T-cell (primary cell): ENCODE results near the gene UBR3. TPM values are rescaled to one million over a fixed set of nuclear protein-coding genes. Genes with fewer than 3 reads are reported as not detected.
A peak's percentile ranks its signal among the peaks of the same experiment; 100 is the strongest.

Source experiments
- ATAC-seq, 4 experiments: fragments of 200-7000 bp in 3 of 4; fragments of 150-1000 bp in 1 of 4; cut with Tn5 transposase; replicated peaks in 1 of 4; 1 replicate in 3 of 4; 2 replicates in 1 of 4; pipeline ENCODE4 v1.10.0; 2021; ENCODE audit warnings: moderate library complexity in 3 of 4, mild to moderate bottlenecking in 2 of 4, moderate number of reproducible peaks in 1 of 4
- CTCF ChIA-PET, 2 donors: fragments of 300-600 bp; sonication (Branson Sonifier 250); formaldehyde crosslinking; loops; one replicate each; lab custom pipeline; 2022; ENCODE audit warnings: antibody characterized with exemption in 2 of 2; lab: Charles Lee
- POLR2A ChIA-PET, 2 donors: fragments of 300-600 bp; sonication (Branson Sonifier 250); formaldehyde crosslinking; loops; one replicate each; lab custom pipeline; 2022; ENCODE audit warnings: antibody characterized with exemption in 2 of 2; lab: Charles Lee
- DNase-seq, 35 experiments: peaks; one replicate each; pipeline versions ENCODE4 v3.0.0 to v3.0.0-alpha.2; 2013 to 2023
- H3K27ac ChIP-seq: one replicate; pipeline ENCODE4 v1.5.1; 2013; ENCODE audit warnings: low read length
- H3K27me3 ChIP-seq, 2 experiments: replicated peaks in 1 of 2; 1 replicate in 1 of 2; 2 replicates in 1 of 2; pipeline versions ENCODE4 v1.6.1 to v1.7.0; 2013; ENCODE audit warnings: low read length in 1 of 2, mixed read lengths in 1 of 2; ENCODE audit not compliant: control insufficient read depth in 2 of 2, insufficient read depth in 2 of 2; ENCODE audit errors: extremely low read depth in 1 of 2
- H3K36me3 ChIP-seq, 2 donors: 1 replicate in 1 of 2; 2 replicates in 1 of 2; pipeline versions ENCODE4 v1.6.1 to v1.7.0; 2013; ENCODE audit warnings: low read length in 1 of 2; ENCODE audit not compliant: control insufficient read depth in 2 of 2, insufficient read depth in 1 of 2; ENCODE audit errors: extremely low read depth in 1 of 2
- H3K4me1 ChIP-seq, 2 experiments: 1 replicate in 1 of 2; 2 replicates in 1 of 2; pipeline versions ENCODE4 v1.6.1 to v1.7.0; 2013; ENCODE audit warnings: low read length in 2 of 2, mixed read lengths in 1 of 2; ENCODE audit not compliant: insufficient read depth in 2 of 2, control insufficient read depth in 1 of 2; ENCODE audit errors: extremely low read depth in 1 of 2
- H3K4me3 ChIP-seq, 2 donors: 1 replicate in 1 of 2; 2 replicates in 1 of 2; pipeline versions ENCODE4 v1.5.1 to v1.7.0; 2013; ENCODE audit warnings: mild to moderate bottlenecking in 2 of 2, low read length in 1 of 2, moderate library complexity in 1 of 2; ENCODE audit not compliant: control insufficient read depth in 1 of 2; ENCODE audit errors: extremely low read depth in 1 of 2
- H3K9me3 ChIP-seq: 2 replicates; pipeline ENCODE4 v1.7.0; 2013
- H3K27ac Mint-ChIP-seq, 2 donors: one replicate each; pipeline ENCODE4 v1.8.0; 2020 to 2021; ENCODE audit warnings: mild to moderate bottlenecking in 2 of 2, mixed read lengths in 2 of 2
- H3K27me3 Mint-ChIP-seq, 2 donors: one replicate each; pipeline ENCODE4 v1.8.0; 2021 to 2022; ENCODE audit warnings: mixed read lengths in 2 of 2
- H3K36me3 Mint-ChIP-seq: one replicate; pipeline ENCODE4 v1.8.0; 2021; ENCODE audit warnings: mixed read lengths
- H3K4me1 Mint-ChIP-seq, 3 donors: one replicate each; pipeline ENCODE4 v1.8.0; 2020 to 2022; ENCODE audit warnings: mixed read lengths in 3 of 3, mild to moderate bottlenecking in 1 of 3
- H3K4me3 Mint-ChIP-seq, 3 donors: one replicate each; pipeline ENCODE4 v1.8.0; 2020 to 2022; ENCODE audit warnings: mild to moderate bottlenecking in 3 of 3, mixed read lengths in 3 of 3, moderate library complexity in 3 of 3
- H3K9me3 Mint-ChIP-seq, 3 donors: one replicate each; pipeline ENCODE4 v1.8.0; 2020 to 2022; ENCODE audit warnings: mixed read lengths in 3 of 3
- WGBS: methylation state at CpG from one replicate; pipeline ENCODE4 v1.1.5; 2013; ENCODE audit warnings: missing lambda C conversion rate; ENCODE audit not compliant: insufficient coverage; 5-methylcytosine and 5-hydroxymethylcytosine counted together
- total RNA-seq, 35 experiments: library from RNA in 6 of 35; stranded (reverse) in 6 of 35; fragments of 120-200 nt in 1 of 35; gene quantifications; one replicate each; pipeline versions ENCODE4 v1.2.1 to v1.2.4 and lab custom pipeline; 2013 to 2026

The UBR3 gene
- total RNA-seq, 5 donors from 2014 or later (not counting 1 experiment from before 2014, with no cell fraction given) = 28.6 to 49.9 (median 31.3) TPM

DNA sequence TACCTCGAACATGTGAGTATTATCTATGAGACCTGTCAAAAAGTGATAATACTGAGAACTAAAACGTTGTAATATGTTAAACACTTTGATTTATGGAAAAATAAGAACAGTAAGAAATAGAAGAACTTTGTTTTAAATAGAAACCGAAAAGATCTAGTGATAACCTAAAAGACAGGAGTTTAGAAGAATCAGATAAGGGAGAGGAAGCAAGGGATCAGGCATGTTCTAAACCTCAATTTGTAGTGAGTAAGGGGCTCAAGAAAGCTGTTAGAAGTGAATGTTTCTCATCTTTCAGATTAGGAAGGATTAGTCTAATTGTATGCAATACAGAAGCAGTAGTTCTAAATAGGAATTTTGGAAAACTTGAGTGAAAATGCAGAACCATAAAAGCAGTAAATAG is 182.0 kb downstream of the UBR3 start:
- no peaks in the 10 kb centered on the region for H3K9me3 Mint-ChIP-seq
- CTCF ChIA-PET = no interaction called here

DNA sequence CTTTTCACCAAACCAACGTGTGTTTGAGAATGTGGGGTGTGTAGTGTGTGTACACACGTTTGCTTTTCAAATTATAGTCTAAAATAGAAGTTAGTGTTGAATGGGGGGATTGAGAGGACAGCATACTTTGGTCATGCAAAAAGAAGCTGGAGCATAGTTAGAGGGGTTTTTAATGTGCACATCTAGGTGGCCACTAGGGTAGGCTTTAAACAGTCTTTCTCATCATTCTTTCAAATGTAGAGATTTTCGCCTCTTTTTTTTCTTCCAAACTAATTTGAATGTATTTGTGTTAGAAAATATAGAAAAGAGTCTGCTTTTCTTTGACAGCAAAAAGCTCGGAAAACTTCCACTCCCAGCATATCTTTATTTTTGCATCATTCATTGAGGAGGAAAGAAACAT is 185.5 kb downstream of the UBR3 start:
- H3K27me3 ChIP-seq = no peaks in the 10 kb centered on the region
- H3K27me3 Mint-ChIP-seq = no peaks in the 10 kb centered on the region
- no peak overlapping the region for H3K4me3 ChIP-seq
- H3K36me3 ChIP-seq = peaks cover 0 to 7% of the 10 kb centered on the region in 2 donors
- no peaks in the 10 kb centered on the region for H3K4me1 ChIP-seq
- no peak overlapping the region for H3K4me3 Mint-ChIP-seq
- WGBS = no CpG with 5 or more reads among the region's 4 CpGs
- ATAC-seq (no peak), DNase-seq (no peak)
- H3K27ac Mint-ChIP-seq = no peak overlapping the region
- peaks cover 19% of the 10 kb centered on the region for H3K36me3 Mint-ChIP-seq
- no peaks in the 10 kb centered on the region for H3K4me1 Mint-ChIP-seq
- ChIA-PET POLR2A (interaction anchor here in 1 of 2 donors (0.7 kb wide), 1 partner anchor 8 kb away, joined by 8 read pairs; no protein-coding TSS in a partner anchor), CTCF (no interaction called here)
- H3K9me3 Mint-ChIP-seq = no peaks in the 10 kb centered on the region
- no peak overlapping the region for H3K27ac ChIP-seq
- H3K9me3 ChIP-seq = no peaks in the 10 kb centered on the region

More for the DNA sequence above, 182.0 kb downstream of the UBR3 start:
- H3K4me1 ChIP-seq = no peaks in the 10 kb centered on the region
- DNase-seq (no peak), ATAC-seq (no peak)
- Mint-ChIP-seq H3K27ac (peak overlapping the region in 1 of 2 donors; percentile 11), H3K4me1 (no peaks in the 10 kb centered on the region), H3K4me3 (no peak overlapping the region), H3K27me3 (no peaks in the 10 kb centered on the region), H3K36me3 (peaks cover 42% of the 10 kb centered on the region)
- 40% methylated on average over 2 of the region's 3 CpGs for WGBS
- no peak overlapping the region for H3K4me3 ChIP-seq
- H3K27me3 ChIP-seq = no peaks in the 10 kb centered on the region
- no peak overlapping the region for H3K27ac ChIP-seq
- POLR2A ChIA-PET = interaction anchor here in 1 of 2 donors (0.7 kb wide), 1 partner anchor 11 kb away, joined by 3 read pairs; no protein-coding TSS in a partner anchor
- H3K9me3 ChIP-seq = no peaks in the 10 kb centered on the region
- peaks cover 0 to 14% of the 10 kb centered on the region in 2 donors for H3K36me3 ChIP-seq

- Mint-ChIP-seq H3K27me3 (no peaks in the 10 kb centered on the region), H3K4me1 (no peaks in the 10 kb centered on the region), H3K9me3 (no peaks in the 10 kb centered on the region), H3K36me3 (peaks cover 24% of the 10 kb centered on the region), H3K4me3 (no peak overlapping the region), H3K27ac (no peak overlapping the region)
- H3K4me3 ChIP-seq = no peak overlapping the region
- no CpG with 5 or more reads among the region's 5 CpGs for WGBS
- H3K36me3 ChIP-seq = peaks cover 0 to 9% of the 10 kb centered on the region in 2 donors
- H3K27ac ChIP-seq = no peak overlapping the region
- no peak for ATAC-seq
- no peaks in the 10 kb centered on the region for H3K4me1 ChIP-seq
- ChIA-PET CTCF (no interaction called here), POLR2A (no interaction called here)
- no peaks in the 10 kb centered on the region for H3K27me3 ChIP-seq
- DNase-seq = no peak
- no peaks in the 10 kb centered on the region for H3K9me3 ChIP-seq
Observed at GRCh38 chr2:170013802-170014551, 186.7 kb downstream of the UBR3 start.

DNA sequence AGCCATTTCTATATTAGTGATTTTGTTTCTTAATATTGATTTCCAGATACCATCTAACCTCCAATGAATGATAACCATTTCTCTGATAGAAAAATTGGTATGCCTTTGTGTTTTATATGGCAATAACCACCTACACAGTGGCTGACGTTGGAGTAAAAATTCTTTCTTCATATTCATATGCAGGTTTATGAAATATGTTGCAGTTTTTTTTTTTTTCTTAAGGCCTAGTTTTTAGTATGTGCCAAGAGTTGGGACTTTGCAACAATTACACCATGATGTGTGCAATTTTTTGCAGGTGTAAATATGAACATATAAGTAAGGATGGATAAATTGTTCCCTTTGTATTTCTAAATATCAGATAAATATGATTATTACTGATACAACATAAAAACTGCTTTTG is 187.5 kb downstream of the UBR3 start:
- H3K27me3 Mint-ChIP-seq = no peaks in the 10 kb centered on the region
- no peaks in the 10 kb centered on the region for H3K9me3 ChIP-seq
- peaks cover 0 to 9% of the 10 kb centered on the region in 2 donors for H3K36me3 ChIP-seq
- no peaks in the 10 kb centered on the region for H3K4me1 Mint-ChIP-seq
- ChIA-PET POLR2A (no interaction called here), CTCF (no interaction called here)
- no peak overlapping the region for H3K4me3 Mint-ChIP-seq
- H3K36me3 Mint-ChIP-seq = peaks cover 24% of the 10 kb centered on the region
- no peak overlapping the region for H3K27ac ChIP-seq
- H3K27me3 ChIP-seq = no peaks in the 10 kb centered on the region
- ATAC-seq = no peak
- H3K4me3 ChIP-seq = no peak overlapping the region
- H3K4me1 ChIP-seq = no peaks in the 10 kb centered on the region
- no CpG with 5 or more reads among the region's 1 CpG for WGBS
- no peak overlapping the region for H3K27ac Mint-ChIP-seq
- DNase-seq = no peak
- H3K9me3 Mint-ChIP-seq = no peaks in the 10 kb centered on the region

GRCh38 chr2:170017860-170018532 is 190.7 kb downstream of the UBR3 start:
- Histone ChIP-seq H3K9me3 (no peaks in the 10 kb centered on the region), H3K4me3 (no peak overlapping the region), H3K36me3 (peaks cover 0 to 9% of the 10 kb centered on the region in 2 donors), H3K4me1 (no peaks in the 10 kb centered on the region), H3K27me3 (no peaks in the 10 kb centered on the region), H3K27ac (no peak overlapping the region)
- no peaks in the 10 kb centered on the region for H3K4me1 Mint-ChIP-seq
- peak overlapping the region in 1 of 2 donors; percentile 2 for H3K27ac Mint-ChIP-seq
- no peaks in the 10 kb centered on the region for H3K27me3 Mint-ChIP-seq
- H3K36me3 Mint-ChIP-seq = peaks cover 35% of the 10 kb centered on the region
- H3K4me3 Mint-ChIP-seq = no peak overlapping the region
- POLR2A ChIA-PET = no interaction called here
- CTCF ChIA-PET = no interaction called here
- ATAC-seq (no peak), DNase-seq (no peak)
- no peaks in the 10 kb centered on the region for H3K9me3 Mint-ChIP-seq
- 100% methylated on average over 1 of the region's 4 CpGs for WGBS

DNA sequence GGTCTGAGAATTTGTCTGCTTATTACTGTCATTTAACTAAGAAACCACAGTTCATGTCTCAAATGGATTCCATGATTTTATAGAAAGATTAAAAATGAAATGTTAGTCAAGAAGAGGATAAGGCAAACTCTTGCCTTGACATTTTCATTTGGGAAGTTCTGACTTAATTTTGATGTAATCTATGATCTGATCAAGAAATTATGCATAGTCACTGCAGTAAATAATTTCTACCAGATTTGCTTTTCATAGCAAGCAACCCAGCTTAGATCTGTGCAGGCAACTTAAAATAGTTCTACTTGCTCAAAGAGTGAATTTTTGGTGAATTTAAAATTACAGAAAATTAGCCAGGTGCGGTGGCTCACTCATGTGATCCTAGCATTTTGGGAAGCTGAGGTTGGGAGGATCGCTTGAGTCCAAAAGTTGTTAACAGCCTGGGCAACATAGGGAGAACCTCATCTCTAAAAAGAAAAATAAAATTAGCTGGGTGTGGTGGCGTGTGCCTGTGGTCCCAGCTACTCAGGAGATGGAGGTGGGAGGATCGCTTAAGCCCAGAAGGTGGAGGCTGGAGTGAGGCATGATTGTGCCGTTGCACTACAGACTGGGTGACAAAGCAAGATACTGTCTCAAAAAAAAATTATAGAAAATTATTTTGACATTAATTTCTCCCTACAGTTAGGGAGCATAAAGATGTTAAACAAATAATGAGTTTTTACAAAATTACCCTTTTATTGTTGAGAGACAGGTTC is 192.0 kb downstream of the UBR3 start:
- no peak for DNase-seq
- Mint-ChIP-seq H3K27ac (no peak overlapping the region), H3K4me3 (no peak overlapping the region), H3K27me3 (no peaks in the 10 kb centered on the region), H3K9me3 (no peaks in the 10 kb centered on the region), H3K4me1 (no peaks in the 10 kb centered on the region), H3K36me3 (peaks cover 33% of the 10 kb centered on the region)
- Histone ChIP-seq H3K27me3 (no peaks in the 10 kb centered on the region), H3K36me3 (peaks cover 0 to 4% of the 10 kb centered on the region in 2 donors), H3K4me1 (no peaks in the 10 kb centered on the region), H3K4me3 (no peak overlapping the region), H3K27ac (no peak overlapping the region), H3K9me3 (no peaks in the 10 kb centered on the region)
- no CpG with 5 or more reads among the region's 5 CpGs for WGBS
- ATAC-seq = no peak
- ChIA-PET CTCF (no interaction called here), POLR2A (no interaction called here)
